HG02588 (cell line): ENCODE results near the gene STAT3.
"Not testable (repeated sequence)": the region's sequence is repeated elsewhere in the genome, so short reads cannot be mapped to it uniquely, and the experiment has no call there.

ENCODE experiments used
- ATAC-seq: cut with Tn5 transposase; IDR thresholded peaks from one replicate; pipeline ENCODE4 v1.9.1; 2021; ENCODE audit warnings: mild to moderate bottlenecking, moderate library complexity; ENCODE audit not compliant: unreplicated experiment

Gene STAT3

GRCh38 chr17:42303694-42304093, 84.5 kb downstream of the STAT3 start:
- ATAC-seq = no peak

- no peak for ATAC-seq
Measured at GRCh38 chr17:42301022-42301421, 87.2 kb downstream of the STAT3 start.

GRCh38 chr17:42299913-42300312, 88.3 kb downstream of the STAT3 start:
- not testable (repeated sequence) for ATAC-seq

GRCh38 chr17:42299361-42299760, 88.9 kb downstream of the STAT3 start:
- ATAC-seq = not testable (repeated sequence)

- ATAC-seq = not testable (repeated sequence)
Measured at GRCh38 chr17:42297775-42298174, 90.5 kb downstream of the STAT3 start.

- no peak for ATAC-seq
Measured at GRCh38 chr17:42296012-42296411, 92.2 kb downstream of the STAT3 start.

GRCh38 chr17:42294469-42295398, 93.5 kb downstream of the STAT3 start:
- no peak for ATAC-seq

- ATAC-seq = no peak
Measured at GRCh38 chr17:42291129-42291528, 97.1 kb downstream of the STAT3 start.

GRCh38 chr17:42290577-42290976, 97.7 kb downstream of the STAT3 start:
- no peak for ATAC-seq

GRCh38 chr17:42289611-42290181, 98.5 kb downstream of the STAT3 start:
- no peak for ATAC-seq

- peak; percentile 19 for ATAC-seq
Measured at GRCh38 chr17:42288803-42289610, 99.2 kb downstream of the STAT3 start.

- peak; percentile 42 for ATAC-seq
Measured at GRCh38 chr17:42287977-42288802, 100.1 kb downstream of the STAT3 start, which contains the start of gene STAT5A. STAT5A (plus strand) TSS chr17:42288498; CDS start chr17:42289412, 914 bp downstream.

GRCh38 chr17:42287305-42287976, 100.8 kb downstream of the STAT3 start:
- peak; percentile 25 for ATAC-seq

GRCh38 chr17:42286411-42287221, 101.6 kb downstream of the STAT3 start:
- ATAC-seq = no peak

GRCh38 chr17:42285346-42286050, 102.7 kb downstream of the STAT3 start:
- ATAC-seq = no peak

GRCh38 chr17:42284566-42284965, 103.7 kb downstream of the STAT3 start:
- ATAC-seq = no peak

- no peak for ATAC-seq
Measured at GRCh38 chr17:42284024-42284369, 104.2 kb downstream of the STAT3 start.

GRCh38 chr17:42283241-42284023, 104.8 kb downstream of the STAT3 start:
- no peak for ATAC-seq
